D721Med (cell line): ENCODE data around the gene NOTCH1.
A peak's percentile ranks its signal among the peaks of the same experiment; 100 is the strongest.

ENCODE experiments used
- DNase-seq: peaks from one replicate; pipeline ENCODE4 v3.0.0; 2011; ENCODE audit warnings: low spot score; ENCODE audit not compliant: insufficient read length
- FAIRE-seq: peaks from 2 replicates; lab custom pipeline; 2011; peaks lifted over from hg19 to GRCh38; lab: Jason Lieb, UNC
- CTCF ChIP-seq: IDR thresholded peaks from 2 replicates; pipeline ENCODE4 v1.5.1; 2012; ENCODE audit warnings: mild to moderate bottlenecking, control low read depth; ENCODE audit not compliant: insufficient read depth; ENCODE audit errors: missing control alignments

Gene NOTCH1

GRCh38 chr9:136507221-136507991 lies 38.4 kb downstream of the NOTCH1 start:
- FAIRE-seq (no peak), DNase-seq (no peak)
- TF ChIP-seq CTCF = no peak

GRCh38 chr9:136506425-136506824 lies 39.4 kb downstream of the NOTCH1 start:
- TF ChIP-seq CTCF = no peak
- no peak for FAIRE-seq
- no peak for DNase-seq

GRCh38 chr9:136505406-136506403 lies 40.1 kb downstream of the NOTCH1 start:
- TF ChIP-seq CTCF = no peak
- FAIRE-seq (no peak), DNase-seq (no peak)

- FAIRE-seq (no peak), DNase-seq (no peak)
- TF ChIP-seq CTCF = no peak
Observed at GRCh38 chr9:136504512-136505348, 41.1 kb downstream of the NOTCH1 start.

- peak; percentile 11 for TF ChIP-seq CTCF
- no peak for FAIRE-seq
Observed at GRCh38 chr9:136502940-136503550, 42.8 kb downstream of the NOTCH1 start.

GRCh38 chr9:136502196-136502595 lies 43.7 kb downstream of the NOTCH1 start:
- FAIRE-seq (no peak), DNase-seq (no peak)
- no peak for TF ChIP-seq CTCF

More at GRCh38 chr9:136502940-136503550, 42.8 kb downstream of the NOTCH1 start:
- DNase-seq = no peak
